Kasumi-1 (cell line): ENCODE results near the gene NUBPL.
"Not testable (repeated sequence)": the region's sequence is repeated elsewhere in the genome, so short reads cannot be mapped to it uniquely, and the experiment has no call there.

Experiments used
- DNase-seq, 2 experiments: peaks; one replicate each; lab custom pipeline; 2025; lab: John Stamatoyannopoulos, UW

The NUBPL gene

GRCh38 chr14:31745741-31746140 is 184.5 kb downstream of the NUBPL start:
- no peak for DNase-seq

GRCh38 chr14:31746326-31746725 is 185.1 kb downstream of the NUBPL start:
- DNase-seq, result no peak

- no peak for DNase-seq
These were observed 188.1 kb downstream of the NUBPL start for GRCh38 chr14:31749275-31749674.

GRCh38 chr14:31751047-31751446 is 189.8 kb downstream of the NUBPL start:
- not testable (repeated sequence) for DNase-seq

- no peak for DNase-seq
These were observed 191.9 kb downstream of the NUBPL start for GRCh38 chr14:31752867-31753661.

- no peak for DNase-seq
These were observed 197.7 kb downstream of the NUBPL start for GRCh38 chr14:31758941-31759340.

- no peak for DNase-seq
These were observed 199.1 kb downstream of the NUBPL start for GRCh38 chr14:31760277-31760676.

GRCh38 chr14:31761325-31761724 is 200.1 kb downstream of the NUBPL start:
- no peak for DNase-seq

GRCh38 chr14:31763041-31763440 is 201.8 kb downstream of the NUBPL start:
- no peak for DNase-seq

- no peak for DNase-seq
These were observed 205.2 kb downstream of the NUBPL start for GRCh38 chr14:31766315-31766892.

GRCh38 chr14:31768355-31768754 is 207.2 kb downstream of the NUBPL start:
- no peak for DNase-seq

- DNase-seq, result no peak
These were observed 209.1 kb downstream of the NUBPL start for GRCh38 chr14:31770271-31770670.

GRCh38 chr14:31774567-31774966 is 213.4 kb downstream of the NUBPL start:
- no peak for DNase-seq

- DNase-seq, result no peak
These were observed 216.1 kb downstream of the NUBPL start for GRCh38 chr14:31777312-31777711.

GRCh38 chr14:31781578-31781977 is 220.4 kb downstream of the NUBPL start:
- DNase-seq, result peak in 1 of 2 experiments; percentile 7

- no peak for DNase-seq
These were observed 224.4 kb downstream of the NUBPL start for GRCh38 chr14:31785574-31785973.

GRCh38 chr14:31787377-31787776 is 226.2 kb downstream of the NUBPL start:
- DNase-seq, result no peak

GRCh38 chr14:31788340-31788739 is 227.1 kb downstream of the NUBPL start:
- DNase-seq, result peak; percentile 5 to 12

GRCh38 chr14:31792726-31793125 is 231.5 kb downstream of the NUBPL start:
- DNase-seq, result no peak

- not testable (repeated sequence) for DNase-seq
These were observed 236.7 kb downstream of the NUBPL start for GRCh38 chr14:31797946-31798345.

- DNase-seq, result no peak
These were observed 241.6 kb downstream of the NUBPL start for GRCh38 chr14:31802838-31803237.

- no peak for DNase-seq
These were observed 245.0 kb downstream of the NUBPL start for GRCh38 chr14:31806249-31806648.
